A673 (cell line): ENCODE measurements around the gene ZNF77. TPM values are rescaled to one million over a fixed set of nuclear protein-coding genes. Genes with fewer than 3 reads are reported as not detected.
A peak's percentile ranks its signal among the peaks of the same experiment; 100 is the strongest.
"Not testable (repeated sequence)": the region's sequence is repeated elsewhere in the genome, so short reads cannot be mapped to it uniquely, and the experiment has no call there.

Experiments used
- BruUV-seq: library from RNA; stranded (reverse); fragments of 400-500 nt; replicated peaks from 2 replicates; lab custom pipeline; 2021; lab: Mats Ljungman, UMichigan
- CTCF ChIA-PET: fragments of 300-600 bp; sonication (Branson Sonifier 250); formaldehyde crosslinking; loops from one replicate; lab custom pipeline; 2022; ENCODE audit warnings: antibody characterized with exemption; lab: Charles Lee
- POLR2A ChIA-PET: fragments of 300-600 bp; sonication (Branson Sonifier 250); formaldehyde crosslinking; loops from one replicate; lab custom pipeline; 2022; ENCODE audit warnings: antibody characterized with exemption; ENCODE audit not compliant: low non-redundant PET; lab: Charles Lee
- DNase-seq: peaks from one replicate; pipeline ENCODE4 v3.0.0-alpha.2; 2015; ENCODE audit warnings: low spot score
- H3K27ac ChIP-seq: fragments of 200-600 bp; sonication (generic); 2 replicates; pipeline ENCODE4 v1.5.1; 2016; ENCODE audit warnings: mixed run types, low read depth, mild to moderate bottlenecking, mixed read lengths, antibody characterized with exemption, low read length; ENCODE audit not compliant: poor library complexity, severe bottlenecking
- H3K27me3 ChIP-seq: fragments of 200-600 bp; sonication (generic); replicated peaks from 2 replicates; pipeline ENCODE4 v1.6.1; 2017; ENCODE audit warnings: mixed run types, low read depth, mild to moderate bottlenecking, mixed read lengths, antibody characterized with exemption, low read length; ENCODE audit not compliant: insufficient read depth, poor library complexity
- H3K36me3 ChIP-seq: fragments of 200-600 bp; sonication (generic); 2 replicates; pipeline ENCODE4 v1.6.1; 2016; ENCODE audit warnings: mixed run types, mild to moderate bottlenecking, mixed read lengths, antibody characterized with exemption, low read length; ENCODE audit not compliant: insufficient read depth, poor library complexity, severe bottlenecking
- H3K4me1 ChIP-seq: fragments of 200-600 bp; sonication (generic); 2 replicates; pipeline ENCODE4 v1.6.1; 2017; ENCODE audit warnings: mixed run types, mild to moderate bottlenecking, mixed read lengths, antibody characterized with exemption, low read length; ENCODE audit not compliant: insufficient read depth, poor library complexity, severe bottlenecking
- H3K4me3 ChIP-seq: fragments of 200-600 bp; sonication (generic); 2 replicates; pipeline ENCODE4 v1.5.1; 2016; ENCODE audit warnings: low read depth, mixed run types, mild to moderate bottlenecking, mixed read lengths, low read length; ENCODE audit not compliant: poor library complexity, severe bottlenecking
- H3K9me3 ChIP-seq: fragments of 200-600 bp; sonication (generic); 2 replicates; pipeline ENCODE4 v1.6.1; 2016; ENCODE audit warnings: mixed run types, low read depth, mild to moderate bottlenecking, mixed read lengths, antibody characterized with exemption, low read length; ENCODE audit not compliant: poor library complexity, severe bottlenecking
- EZH2 ChIP-seq: fragments of 200-600 bp; sonication (generic); IDR thresholded peaks from 2 replicates; pipeline ENCODE4 v1.6.1; 2017; ENCODE audit warnings: borderline replicate concordance, low read depth, mild to moderate bottlenecking, mixed read lengths, antibody characterized with exemption, low read length; ENCODE audit not compliant: poor library complexity, severe bottlenecking
- intact Hi-C: fragments of 100-400 bp; cut with micrococcal nuclease; formaldehyde crosslinking; loops from one replicate; pipeline ENCODE4 v1.10.0; 2022; ENCODE audit not compliant: unreplicated experiment
- total RNA-seq: library from RNA; stranded (reverse); gene quantifications from 2 replicates; pipeline ENCODE4 v1.2.3, GENCODE V29; 2021
- TF ChIP-seq, protein P1 (sequence below): fragments of 300-800, 200-600 bp; sonication (generic); conservative IDR thresholded peaks from 2 replicates; pipeline ENCODE4 v1.5.1; 2017; ENCODE audit warnings: low read depth, mild to moderate bottlenecking, antibody characterized with exemption, low read length, moderate library complexity, mixed read lengths

Gene ZNF77
- total RNA-seq, 1 experiment from 2014 or later = 6.4 TPM

DNA sequence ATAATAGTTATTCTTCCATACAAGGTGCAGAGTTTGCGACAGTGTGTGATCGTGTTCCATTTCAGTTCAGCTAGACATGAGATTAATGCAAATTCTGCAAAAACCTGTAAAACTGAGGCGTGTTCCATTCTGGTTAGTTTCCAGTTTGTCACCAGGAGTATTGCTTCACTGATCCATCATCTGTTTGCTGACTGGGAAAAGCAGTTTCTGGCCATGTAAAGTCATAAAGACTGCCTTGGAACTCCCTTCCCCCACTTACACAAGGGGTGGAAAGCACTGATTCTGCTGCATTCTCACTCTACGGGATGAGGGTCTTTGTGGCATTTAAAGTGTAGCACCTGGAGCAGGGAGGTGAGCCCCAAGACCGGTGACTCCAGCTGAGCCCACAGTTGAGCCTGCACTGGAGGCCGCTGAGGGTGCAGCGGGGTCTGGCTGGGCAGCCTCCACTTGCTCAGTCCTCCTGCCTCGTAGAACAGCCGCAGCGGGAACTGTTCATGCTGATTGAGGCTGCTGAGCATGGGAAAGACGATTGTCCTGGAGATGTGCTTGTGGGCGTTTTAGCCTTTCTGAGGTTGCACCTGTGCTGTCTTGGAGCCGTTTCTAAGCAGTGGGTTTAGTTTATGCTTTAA, 42.1 kb downstream of the ZNF77 start:
- Histone ChIP-seq H3K9me3 (no peaks in the 10 kb centered on the region), H3K4me3 (no peak overlapping the region), H3K36me3 (no peaks in the 10 kb centered on the region), H3K4me1 (no peaks in the 10 kb centered on the region), H3K27ac (no peak overlapping the region), H3K27me3 (no peaks in the 10 kb centered on the region)
- intact Hi-C loops = no loop called here
- no peak for DNase-seq
- ChIA-PET CTCF (no interaction called here), POLR2A (no interaction called here)
- TF ChIP-seq EZH2 = no peak
- TF ChIP-seq, protein P1, sequence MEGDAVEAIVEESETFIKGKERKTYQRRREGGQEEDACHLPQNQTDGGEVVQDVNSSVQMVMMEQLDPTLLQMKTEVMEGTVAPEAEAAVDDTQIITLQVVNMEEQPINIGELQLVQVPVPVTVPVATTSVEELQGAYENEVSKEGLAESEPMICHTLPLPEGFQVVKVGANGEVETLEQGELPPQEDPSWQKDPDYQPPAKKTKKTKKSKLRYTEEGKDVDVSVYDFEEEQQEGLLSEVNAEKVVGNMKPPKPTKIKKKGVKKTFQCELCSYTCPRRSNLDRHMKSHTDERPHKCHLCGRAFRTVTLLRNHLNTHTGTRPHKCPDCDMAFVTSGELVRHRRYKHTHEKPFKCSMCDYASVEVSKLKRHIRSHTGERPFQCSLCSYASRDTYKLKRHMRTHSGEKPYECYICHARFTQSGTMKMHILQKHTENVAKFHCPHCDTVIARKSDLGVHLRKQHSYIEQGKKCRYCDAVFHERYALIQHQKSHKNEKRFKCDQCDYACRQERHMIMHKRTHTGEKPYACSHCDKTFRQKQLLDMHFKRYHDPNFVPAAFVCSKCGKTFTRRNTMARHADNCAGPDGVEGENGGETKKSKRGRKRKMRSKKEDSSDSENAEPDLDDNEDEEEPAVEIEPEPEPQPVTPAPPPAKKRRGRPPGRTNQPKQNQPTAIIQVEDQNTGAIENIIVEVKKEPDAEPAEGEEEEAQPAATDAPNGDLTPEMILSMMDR = no peak
- BruUV-seq = no TSS peak

DNA sequence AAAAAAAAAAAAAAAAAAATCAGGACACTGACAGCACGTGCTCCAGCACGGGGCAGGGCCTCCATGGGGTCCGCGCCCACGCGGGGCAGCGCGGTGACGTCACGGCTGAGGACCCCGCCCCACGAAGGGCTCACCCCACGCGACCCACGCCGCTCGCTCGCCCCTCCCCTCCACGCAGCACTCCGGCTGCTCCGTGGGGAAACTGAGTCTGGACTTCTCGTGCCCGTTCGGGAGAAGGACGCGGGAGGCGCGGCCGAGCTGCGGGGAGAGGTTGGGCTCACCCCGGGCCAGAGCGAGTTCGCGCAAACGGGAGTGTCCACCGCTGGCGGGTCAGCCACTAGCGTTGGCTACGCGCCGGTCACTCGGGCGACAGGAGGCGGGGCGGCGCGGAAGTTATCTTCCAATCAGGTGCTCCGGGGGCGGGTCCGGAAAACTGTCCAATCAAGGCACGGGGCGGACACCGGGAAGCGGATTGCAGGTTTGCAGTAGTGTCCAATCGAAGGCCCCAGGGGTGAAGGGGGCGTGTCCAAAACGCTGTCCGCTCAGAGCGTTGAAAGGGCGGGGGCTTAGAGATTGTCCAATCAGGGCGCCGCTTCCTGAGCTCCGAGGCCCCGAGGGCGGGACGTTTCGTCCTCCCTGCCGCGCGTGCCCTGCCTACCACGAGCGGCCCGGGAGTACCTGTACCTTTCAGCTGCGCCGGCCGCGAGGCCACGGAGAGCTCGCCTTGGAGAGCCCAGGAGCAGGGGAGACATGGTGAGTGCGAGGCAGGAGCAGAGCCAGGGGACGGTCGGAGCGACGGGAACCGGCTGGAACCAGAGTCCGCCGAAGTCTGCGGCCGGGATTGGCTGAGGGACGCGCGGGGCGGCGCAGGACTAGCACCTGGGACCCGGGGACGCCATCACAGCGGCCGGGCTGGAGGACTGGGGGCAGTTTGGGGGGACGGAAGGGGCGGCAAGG, 44.2 kb downstream of the ZNF77 start, which contains the start of gene ZNF57:
TSS of gene ZNF57 (plus strand) at position 633 of the 957 bp plus-strand sequence. CDS start at position 751, 118 bp downstream.
- H3K4me1 ChIP-seq = no peaks in the 10 kb centered on the region
- BruUV-seq = no TSS peak
- no peaks in the 10 kb centered on the region for H3K27me3 ChIP-seq
- DNase-seq = peak; percentile 99
- peak within 1 kb of the TSS; percentile 83 for H3K27ac ChIP-seq
- H3K4me3 ChIP-seq = peak within 1 kb of the TSS; percentile 86
- intact Hi-C loops = no loop called here
- H3K9me3 ChIP-seq = peaks cover 7% of the 10 kb centered on the region
- ChIA-PET CTCF (interaction anchor here (0.5 to 0.7 kb wide), 2 partner anchors 8 to 813 kb away, joined by 4 read pairs; no protein-coding TSS in a partner anchor), POLR2A (interaction anchor here (0.6 kb wide), 1 partner anchor 50 kb away, joined by 4 read pairs; no protein-coding TSS in a partner anchor)
- H3K36me3 ChIP-seq = no peaks in the 10 kb centered on the region
- TF ChIP-seq, protein P1 = no peak
- TF ChIP-seq EZH2 = no peak

DNA sequence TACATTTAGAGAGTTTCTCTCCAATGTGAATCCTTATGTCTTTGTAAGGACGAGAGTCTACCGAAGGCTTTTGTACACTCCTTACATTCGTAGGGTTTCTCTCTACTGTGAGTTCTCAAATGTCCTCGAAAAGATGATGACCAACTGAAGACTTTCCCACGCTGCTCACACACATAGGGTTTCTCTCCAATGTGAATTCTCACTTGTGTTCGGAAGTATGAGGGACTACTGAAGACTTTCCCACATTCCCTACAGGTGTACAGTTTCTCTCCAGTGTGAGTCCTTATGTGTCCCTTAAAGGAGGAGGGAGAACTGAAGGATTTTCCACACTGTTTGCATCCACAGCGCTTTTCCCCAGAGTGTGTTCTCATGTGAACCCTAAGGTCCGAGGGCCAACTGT, 48.1 kb downstream of the ZNF77 start:
- POLR2A ChIA-PET = no interaction called here
- no peak for DNase-seq
- Histone ChIP-seq H3K27me3 (no peaks in the 10 kb centered on the region), H3K4me3 (no peak overlapping the region), H3K9me3 (peaks cover 7% of the 10 kb centered on the region), H3K27ac (no peak overlapping the region), H3K36me3 (no peaks in the 10 kb centered on the region), H3K4me1 (no peaks in the 10 kb centered on the region)
- no TSS peak for BruUV-seq
- TF ChIP-seq EZH2 = no peak
- TF ChIP-seq, protein P1 = no peak
- CTCF ChIA-PET = no interaction called here
- intact Hi-C loops = no loop called here

DNA sequence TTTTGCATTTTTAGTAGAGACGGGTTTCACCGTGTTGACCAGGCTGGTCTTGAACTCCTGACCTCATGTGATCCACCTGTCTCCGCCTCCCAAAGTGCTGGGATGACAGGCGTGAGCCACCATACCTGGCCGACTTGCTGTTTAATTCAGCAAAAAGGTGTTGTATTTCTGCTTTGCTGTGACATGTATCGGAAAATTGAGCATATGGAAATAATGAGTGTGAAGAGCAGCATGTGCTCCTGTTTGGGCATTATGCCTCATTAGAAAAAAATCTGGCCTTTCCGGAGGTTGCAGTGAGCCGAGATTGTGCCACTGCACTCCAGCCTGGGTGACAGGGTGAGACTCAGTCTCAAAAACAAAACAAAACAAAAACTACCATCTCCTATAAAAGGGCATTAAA, 54.2 kb downstream of the ZNF77 start:
- intact Hi-C loops, H3K27me3 ChIP-seq, H3K9me3 ChIP-seq, H3K4me1 ChIP-seq, H3K4me3 ChIP-seq, H3K27ac ChIP-seq, DNase-seq, CTCF ChIA-PET, POLR2A ChIA-PET, BruUV-seq, H3K36me3 ChIP-seq: not testable (repeated sequence)
